Breast epithelium (tissue), 4 donors: Measurements from ENCODE around the gene NINJ2. TPM values are rescaled to one million over a fixed set of nuclear protein-coding genes. Genes with fewer than 3 reads are reported as not detected.

Experiments
- DNase-seq, 2 donors: peaks; one replicate each; pipeline ENCODE4 v3.0.0-alpha.2; 2019; ENCODE audit warnings: low spot score in 2 of 2
- H3K27ac ChIP-seq, 2 donors: fragments of 200-600 bp; sonication (generic) in 1 of 2; one replicate each; pipeline ENCODE4 v1.5.1; 2016 to 2019; ENCODE audit warnings: mild to moderate bottlenecking in 1 of 2
- H3K27me3 ChIP-seq, 2 donors: fragments of 200-600 bp; sonication (generic) in 1 of 2; one replicate each; pipeline versions ENCODE4 v1.5.1 to v1.6.0; 2017 to 2019; ENCODE audit warnings: control low read depth in 1 of 2, mild to moderate bottlenecking in 1 of 2
- H3K36me3 ChIP-seq: fragments of 200-600 bp; one replicate; pipeline ENCODE4 v1.5.1; 2019
- H3K4me1 ChIP-seq, 2 donors: fragments of 200-600 bp; sonication (generic); one replicate each; pipeline ENCODE4 v1.5.1; 2016 to 2019; ENCODE audit warnings: control low read depth in 1 of 2
- H3K4me3 ChIP-seq, 3 donors: fragments of 200-600 bp; sonication (generic); 1 replicate in 2 of 3; 2 replicates in 1 of 3; pipeline ENCODE4 v1.5.1; 2016 to 2019; ENCODE audit warnings: mild to moderate bottlenecking in 3 of 3, moderate library complexity in 2 of 3
- H3K9me3 ChIP-seq, 2 donors: fragments of 200-600 bp; sonication (generic) in 1 of 2; one replicate each; pipeline ENCODE4 v1.5.1; 2016 to 2019; ENCODE audit warnings: control low read depth in 1 of 2
- POLR2A ChIP-seq: fragments of 450-650 bp; IDR thresholded peaks from one replicate; pipeline ENCODE4 v1.6.1; 2016; ENCODE audit warnings: antibody characterized with exemption, mild to moderate bottlenecking, moderate library complexity
- POLR2AphosphoS5 ChIP-seq, 3 donors: sonication (generic); formaldehyde crosslinking; IDR thresholded peaks; one replicate each; pipeline ENCODE4 v1.6.1; 2017; ENCODE audit warnings: antibody characterized with exemption in 3 of 3
- intact Hi-C: fragments of 100-400 bp; cut with DNase I; formaldehyde crosslinking; loops from one replicate; pipeline ENCODE4 v1.15.1; 2023; ENCODE audit warnings: low total_unique reads
- total RNA-seq, 3 donors: library from RNA; depleted of rRNA; stranded (reverse); fragments of >200 nt; gene quantifications; one replicate each; pipeline ENCODE4 v1.1.0, GENCODE V29; 2016
- TF ChIP-seq, protein P1 (sequence below), 3 donors: fragments of 450-650 bp; IDR thresholded peaks; one replicate each; pipeline ENCODE4 v1.5.1; 2016 to 2017; ENCODE audit warnings: antibody characterized with exemption in 3 of 3, mild to moderate bottlenecking in 3 of 3, moderate library complexity in 3 of 3

NINJ2 gene
- total RNA-seq, 3 donors from 2014 or later: 6.3 to 17.0 (median 6.9) TPM

DNA sequence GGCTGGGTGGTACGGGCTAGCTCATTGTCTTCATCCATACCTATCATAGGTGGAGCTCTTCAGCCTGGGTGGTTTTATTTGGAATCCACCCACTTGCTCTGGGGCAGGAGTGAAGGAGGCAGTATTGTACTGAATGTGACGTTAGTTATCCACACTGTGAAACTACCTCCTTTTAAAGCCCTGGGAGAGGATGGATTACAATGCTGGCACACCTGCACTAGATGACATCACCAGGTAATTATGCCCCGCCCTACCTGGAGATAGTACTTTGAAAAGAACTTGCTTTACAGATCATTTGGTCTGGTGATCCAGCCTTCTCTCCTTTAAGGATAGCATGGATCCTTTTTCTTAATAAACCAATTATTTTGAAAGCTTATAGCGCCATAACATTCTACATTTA, 125.5 kb downstream of the NINJ2 start:
- Histone ChIP-seq H3K9me3 (no peaks in the 10 kb centered on the region), H3K27ac (peak overlapping the region in 1 of 2 donors; percentile 75), H3K36me3 (no peaks in the 10 kb centered on the region), H3K27me3 (no peaks in the 10 kb centered on the region), H3K4me1 (no peaks in the 10 kb centered on the region), H3K4me3 (no peak overlapping the region)
- DNase-seq: peak in 1 of 2 donors; percentile 69
- intact Hi-C loops: no loop called here
- TF ChIP-seq, protein P1, sequence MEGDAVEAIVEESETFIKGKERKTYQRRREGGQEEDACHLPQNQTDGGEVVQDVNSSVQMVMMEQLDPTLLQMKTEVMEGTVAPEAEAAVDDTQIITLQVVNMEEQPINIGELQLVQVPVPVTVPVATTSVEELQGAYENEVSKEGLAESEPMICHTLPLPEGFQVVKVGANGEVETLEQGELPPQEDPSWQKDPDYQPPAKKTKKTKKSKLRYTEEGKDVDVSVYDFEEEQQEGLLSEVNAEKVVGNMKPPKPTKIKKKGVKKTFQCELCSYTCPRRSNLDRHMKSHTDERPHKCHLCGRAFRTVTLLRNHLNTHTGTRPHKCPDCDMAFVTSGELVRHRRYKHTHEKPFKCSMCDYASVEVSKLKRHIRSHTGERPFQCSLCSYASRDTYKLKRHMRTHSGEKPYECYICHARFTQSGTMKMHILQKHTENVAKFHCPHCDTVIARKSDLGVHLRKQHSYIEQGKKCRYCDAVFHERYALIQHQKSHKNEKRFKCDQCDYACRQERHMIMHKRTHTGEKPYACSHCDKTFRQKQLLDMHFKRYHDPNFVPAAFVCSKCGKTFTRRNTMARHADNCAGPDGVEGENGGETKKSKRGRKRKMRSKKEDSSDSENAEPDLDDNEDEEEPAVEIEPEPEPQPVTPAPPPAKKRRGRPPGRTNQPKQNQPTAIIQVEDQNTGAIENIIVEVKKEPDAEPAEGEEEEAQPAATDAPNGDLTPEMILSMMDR (IDR thresholded peaks at IDR 0.05): no peak

DNA sequence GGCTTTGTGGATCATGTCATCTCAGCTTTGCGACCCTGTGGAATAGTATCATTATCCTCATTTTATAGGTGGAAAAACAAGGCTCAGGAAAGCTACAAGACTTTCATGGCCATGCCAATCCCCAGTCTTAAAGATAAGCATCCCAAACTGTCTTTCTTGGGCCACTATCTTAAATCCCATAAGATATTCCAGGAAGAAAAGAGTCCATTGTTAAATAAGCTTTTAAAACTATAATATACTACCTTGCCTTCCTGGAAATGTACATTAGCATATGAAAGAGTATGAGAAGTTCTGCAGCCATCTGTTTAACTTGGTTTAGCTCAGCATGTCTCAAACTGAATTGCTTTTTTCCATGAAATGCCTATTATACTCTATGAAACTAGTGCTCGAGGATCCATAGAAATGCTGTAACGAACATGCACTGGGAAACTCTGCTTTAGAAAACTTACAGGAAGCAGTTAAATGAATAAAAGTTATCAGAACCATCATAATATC, 126.4 kb downstream of the NINJ2 start:
- Histone ChIP-seq H3K4me1 (no peaks in the 10 kb centered on the region), H3K4me3 (no peak overlapping the region), H3K27ac (no peak overlapping the region), H3K27me3 (no peaks in the 10 kb centered on the region), H3K36me3 (no peaks in the 10 kb centered on the region), H3K9me3 (peaks cover 5 to 6% of the 10 kb centered on the region in 2 donors)
- DNase-seq: no peak
- intact Hi-C loops: no loop called here
- TF ChIP-seq, protein P1 (IDR thresholded peaks at IDR 0.05): no peak
- no peak for TF ChIP-seq POLR2AphosphoS5 (IDR thresholded peaks at IDR 0.05)
- TF ChIP-seq POLR2A: no peak

DNA sequence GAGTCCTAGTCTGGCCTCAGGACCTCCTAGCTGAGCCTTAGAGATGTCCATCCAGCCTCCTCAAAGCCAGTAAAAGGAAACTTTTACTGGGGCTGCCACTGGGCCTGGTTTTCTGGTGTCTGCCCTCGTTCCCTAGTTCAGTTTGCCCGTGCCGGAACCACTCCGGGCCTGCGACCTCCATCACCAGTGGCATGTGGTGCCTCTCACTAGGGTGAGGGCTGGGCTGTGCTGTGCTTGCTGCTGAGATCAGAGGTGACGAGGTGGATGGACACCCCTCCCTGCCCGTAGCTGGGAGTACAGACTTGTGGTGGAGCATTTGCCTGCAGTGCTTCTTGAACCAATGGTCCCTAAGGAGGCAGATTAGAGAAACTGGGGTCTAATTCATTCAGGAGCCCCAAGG, 127.8 kb downstream of the NINJ2 start:
- no peaks in the 10 kb centered on the region for H3K4me1 ChIP-seq
- H3K36me3 ChIP-seq: no peaks in the 10 kb centered on the region
- no peak overlapping the region for H3K4me3 ChIP-seq
- no peaks in the 10 kb centered on the region for H3K27me3 ChIP-seq
- no peak for TF ChIP-seq POLR2AphosphoS5 (IDR thresholded peaks at IDR 0.05)
- no peak for TF ChIP-seq POLR2A
- TF ChIP-seq, protein P1 (IDR thresholded peaks at IDR 0.05): no peak
- H3K9me3 ChIP-seq: peaks cover 5 to 6% of the 10 kb centered on the region in 2 donors
- H3K27ac ChIP-seq: no peak overlapping the region
- intact Hi-C loops: no loop called here
- no peak for DNase-seq

DNA sequence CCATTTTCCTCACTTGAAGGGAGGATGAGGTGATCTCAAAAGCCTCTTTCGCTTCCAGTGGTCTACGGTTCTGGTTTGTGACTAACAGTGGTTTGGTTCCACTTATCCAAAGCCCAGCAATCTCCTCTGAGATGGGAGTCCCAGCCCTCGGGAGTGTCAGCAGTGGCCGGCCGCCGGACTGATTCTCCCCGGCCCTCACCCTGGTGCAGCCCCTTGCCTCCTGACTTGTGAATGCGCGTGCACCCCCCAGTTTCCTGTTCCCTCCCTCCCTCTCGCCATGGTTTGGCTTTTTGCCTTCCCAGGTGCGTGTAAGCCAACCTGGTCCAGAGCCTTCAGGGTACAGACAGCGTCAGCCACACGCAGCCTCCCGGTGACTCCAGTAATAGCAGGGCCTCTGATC, 129.0 kb downstream of the NINJ2 start:
- no peak for DNase-seq
- Histone ChIP-seq H3K36me3 (no peaks in the 10 kb centered on the region), H3K27me3 (no peaks in the 10 kb centered on the region), H3K4me1 (no peaks in the 10 kb centered on the region), H3K27ac (no peak overlapping the region), H3K4me3 (no peak overlapping the region), H3K9me3 (peaks cover 5 to 6% of the 10 kb centered on the region in 2 donors)
- intact Hi-C loops: no loop called here
- TF ChIP-seq POLR2AphosphoS5 (IDR thresholded peaks at IDR 0.05) (no peak), POLR2A (no peak)
- TF ChIP-seq, protein P1 (IDR thresholded peaks at IDR 0.05): no peak

DNA sequence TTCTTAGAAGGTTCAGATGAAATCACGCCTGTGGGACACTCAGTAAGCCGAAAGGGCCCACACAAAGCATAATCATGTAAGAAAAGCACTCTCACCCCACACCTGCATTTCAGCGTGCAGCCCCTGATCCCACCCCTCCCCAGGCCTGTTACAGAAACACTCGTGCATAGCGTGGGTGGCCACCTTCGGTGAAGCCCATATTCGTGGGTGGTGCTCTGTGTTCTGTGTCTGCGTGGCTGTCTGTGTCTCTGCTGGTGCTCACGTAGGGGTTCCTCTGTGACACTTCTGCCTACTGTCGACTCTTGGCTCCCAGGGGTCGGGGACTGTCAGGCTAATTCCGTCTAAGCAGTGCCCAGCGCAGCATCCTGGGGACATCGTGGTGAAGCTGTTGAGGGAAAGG, 129.5 kb downstream of the NINJ2 start:
- peaks cover 5 to 6% of the 10 kb centered on the region in 2 donors for H3K9me3 ChIP-seq
- no peaks in the 10 kb centered on the region for H3K27me3 ChIP-seq
- TF ChIP-seq, protein P1 (IDR thresholded peaks at IDR 0.05): no peak
- TF ChIP-seq POLR2AphosphoS5 (IDR thresholded peaks at IDR 0.05): no peak
- TF ChIP-seq POLR2A: no peak
- H3K36me3 ChIP-seq: no peaks in the 10 kb centered on the region
- DNase-seq: no peak
- intact Hi-C loops: no loop called here
- no peak overlapping the region for H3K27ac ChIP-seq
- H3K4me3 ChIP-seq: no peak overlapping the region
- H3K4me1 ChIP-seq: no peaks in the 10 kb centered on the region
